Hematopoietic multipotent progenitor cell (in vitro differentiated cells): Measurements from ENCODE around the gene SLC35F5. TPM values are rescaled to one million over a fixed set of nuclear protein-coding genes. Genes with fewer than 3 reads are reported as not detected.
"Not testable (repeated sequence)": the region's sequence is repeated elsewhere in the genome, so short reads cannot be mapped to it uniquely, and the experiment has no call there.

Experiments
- DNase-seq, 3 donors: peaks; one replicate each; pipeline ENCODE4 v3.0.0-alpha.2; 2011 to 2015; ENCODE audit warnings: low read depth in 2 of 3, low spot score in 2 of 3
- total RNA-seq: library from RNA; depleted of rRNA; stranded (reverse); fragments of >200 nt; gene quantifications from one replicate; pipeline ENCODE4 v1.2.3, GENCODE V29; 2012

SLC35F5 gene
- total RNA-seq, 1 donor, result 48.7 TPM

GRCh38 chr2:113757138-113757657, 756 bp upstream of the SLC35F5 start:
- no peak for DNase-seq

DNA sequence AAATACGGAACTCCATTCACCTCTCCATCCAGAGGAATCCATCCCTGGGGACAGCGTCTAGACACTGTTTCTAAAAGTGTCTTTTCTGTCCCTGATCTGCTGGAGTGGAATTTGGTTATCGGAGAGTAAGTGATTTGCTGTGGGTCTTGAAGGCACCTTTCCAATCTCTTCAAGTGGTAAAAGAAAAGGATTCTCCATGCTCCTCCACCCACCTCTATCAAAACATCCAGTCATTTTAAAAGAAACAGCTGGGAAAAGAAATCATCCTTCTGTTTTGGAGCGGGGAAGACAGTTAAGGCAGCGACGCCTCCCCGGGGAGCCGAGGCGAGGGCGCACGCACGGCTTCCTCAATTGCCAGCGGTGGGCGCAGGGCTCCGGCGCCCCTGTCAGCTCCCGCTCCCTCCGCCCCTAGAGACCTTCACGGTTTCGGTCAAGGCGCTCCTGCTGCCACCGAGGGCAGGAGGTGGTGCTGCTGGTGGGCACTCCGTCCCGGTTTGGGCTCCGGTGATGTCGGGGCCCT, 547 bp downstream of the SLC35F5 start:
- peak in 1 of 3 donors; percentile 77 for DNase-seq

- peak in 1 of 3 donors; percentile 16 for DNase-seq
Observed at GRCh38 chr2:113755035-113755834, 1.2 kb downstream of the SLC35F5 start.

- no peak for DNase-seq
Observed at GRCh38 chr2:113754160-113754559, 2.3 kb downstream of the SLC35F5 start.

DNA sequence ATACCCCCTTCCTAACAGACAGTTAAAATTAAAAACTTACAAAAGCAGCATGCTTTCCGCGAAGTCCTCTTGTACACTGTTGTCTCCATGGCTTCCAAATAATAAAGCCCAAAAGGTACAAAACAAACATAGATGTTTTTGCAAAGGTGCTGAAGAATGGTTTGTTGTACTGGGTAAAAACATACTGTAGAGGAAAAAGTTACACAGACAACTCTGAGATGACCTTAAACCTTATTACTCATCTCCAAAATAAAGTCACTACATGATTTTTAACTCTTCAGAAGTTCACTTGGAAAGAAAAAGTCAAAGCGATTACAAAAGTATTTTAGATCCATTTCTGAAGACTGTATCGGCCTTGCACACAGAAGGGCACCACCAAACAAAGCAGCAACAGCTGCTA, 6.1 kb downstream of the SLC35F5 start:
- no peak for DNase-seq

DNA sequence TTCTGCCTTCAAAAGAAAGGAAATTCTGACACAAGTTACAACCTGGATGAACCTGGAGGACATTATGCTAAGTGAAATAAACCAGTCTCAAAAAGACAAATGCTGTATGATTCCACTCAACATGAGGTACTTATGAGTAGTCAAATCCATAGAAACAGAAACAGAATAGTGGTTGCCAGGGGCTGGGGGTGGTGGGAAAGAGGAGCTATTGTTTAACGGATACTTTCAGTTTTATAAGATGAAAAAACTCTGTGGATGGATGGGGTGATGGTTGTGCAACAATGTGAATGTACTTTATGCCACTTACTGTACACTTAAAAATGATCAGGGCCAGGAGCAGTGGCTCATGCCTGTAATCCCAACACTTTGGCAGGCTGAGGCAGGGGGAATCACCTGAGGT, 15.4 kb downstream of the SLC35F5 start:
- no peak for DNase-seq

DNA sequence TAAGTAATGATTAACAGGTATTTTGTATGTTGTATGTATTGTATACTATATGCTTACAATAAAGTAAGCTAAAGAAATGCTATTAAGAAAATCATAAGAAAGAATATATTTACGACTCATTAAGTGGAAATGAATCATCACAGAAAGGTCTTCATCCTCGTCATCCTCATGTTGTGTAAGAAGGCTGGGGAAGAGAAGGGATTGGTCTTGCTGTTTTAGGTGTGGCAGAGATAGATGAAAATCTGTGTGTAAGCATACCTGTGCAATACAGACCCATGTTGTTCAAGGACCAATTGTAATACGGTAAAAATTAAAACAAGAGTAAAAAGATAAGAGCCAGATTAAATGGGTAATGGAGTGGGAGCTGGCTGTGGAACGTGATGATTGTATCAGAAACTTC, 16.6 kb downstream of the SLC35F5 start:
- no peak for DNase-seq

DNA sequence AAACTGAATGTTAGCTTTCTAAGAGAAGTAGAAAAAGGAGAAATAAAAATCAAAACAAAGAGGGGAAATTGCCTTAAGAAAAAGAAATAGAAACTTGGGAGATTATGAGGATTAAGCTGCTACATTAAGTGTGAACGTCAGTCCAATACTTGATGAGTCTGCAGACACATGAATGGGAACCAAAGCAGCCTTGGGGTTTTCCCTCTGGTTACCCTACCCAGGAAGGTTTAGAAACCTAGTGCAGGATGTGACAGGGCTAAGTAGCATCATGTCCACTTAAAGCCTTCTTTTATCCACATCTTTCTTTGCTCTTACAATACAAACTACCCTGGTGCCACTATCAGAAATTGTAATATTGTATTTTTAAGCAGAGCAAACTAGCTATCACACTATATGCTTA, 22.3 kb downstream of the SLC35F5 start:
- no peak for DNase-seq

DNA sequence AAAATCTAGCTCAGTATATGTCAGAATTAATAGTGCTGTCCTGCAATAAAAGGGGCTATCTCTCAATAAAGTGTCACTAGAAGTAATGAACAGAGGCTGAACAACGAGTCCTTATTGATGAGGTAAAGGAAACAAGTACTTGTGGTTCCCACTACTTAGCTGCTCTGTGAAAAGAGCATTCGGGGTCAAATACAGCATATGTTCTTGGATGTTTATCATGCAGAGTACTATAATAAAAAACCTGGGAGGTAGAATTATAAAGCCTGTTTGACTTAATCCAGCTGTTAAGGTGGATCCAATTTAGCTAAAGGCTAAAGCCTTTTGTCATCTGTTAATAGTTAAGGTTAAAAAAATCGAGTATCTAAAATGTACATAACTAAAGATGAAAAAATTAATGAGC, 32.4 kb downstream of the SLC35F5 start:
- DNase-seq, result no peak

DNA sequence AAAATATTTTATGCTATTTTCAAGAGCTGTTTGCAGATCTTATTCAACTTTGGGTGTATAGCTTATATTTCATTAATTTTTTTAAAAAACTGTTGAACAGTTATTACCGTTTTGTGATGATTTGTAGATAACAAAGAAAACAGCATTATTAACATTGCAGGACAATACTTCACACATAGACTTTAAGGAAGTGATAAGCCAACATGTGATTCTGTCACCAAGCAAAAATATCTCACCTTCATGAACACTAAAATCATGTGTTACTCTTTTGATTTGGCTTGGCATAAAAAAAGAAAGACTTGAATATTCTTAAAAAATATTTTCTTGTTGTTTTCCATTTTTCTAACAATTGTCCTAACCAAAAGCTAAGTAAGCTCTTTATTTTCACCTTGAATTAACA, 33.0 kb downstream of the SLC35F5 start:
- DNase-seq, result no peak

GRCh38 chr2:113720167-113720566, 36.3 kb downstream of the SLC35F5 start:
- peak in 2 of 3 donors; percentile 2 to 40 for DNase-seq

- DNase-seq, result no peak
Observed at GRCh38 chr2:113716291-113716690, 40.2 kb downstream of the SLC35F5 start.

DNA sequence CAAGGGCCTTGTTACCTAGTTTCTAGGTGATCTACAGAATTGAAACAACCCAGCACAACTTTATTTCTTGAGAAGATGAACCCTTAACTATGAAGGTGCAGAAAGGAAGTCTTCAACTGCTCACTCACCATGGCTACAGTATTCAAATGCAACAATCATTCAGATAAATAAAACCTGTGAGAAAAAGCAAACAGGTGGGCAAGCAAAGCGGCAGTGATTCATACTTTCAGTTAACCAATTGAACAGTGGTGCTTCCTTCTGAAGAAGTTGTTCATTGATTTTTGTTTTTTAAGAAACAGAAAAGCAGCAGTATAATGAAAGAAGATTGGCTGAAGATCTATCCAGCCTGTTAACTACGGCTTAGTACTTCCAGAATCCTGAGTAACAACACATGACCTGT, 43.5 kb downstream of the SLC35F5 start:
- DNase-seq, result no peak

GRCh38 chr2:113711851-113712250, 44.6 kb downstream of the SLC35F5 start:
- DNase-seq, result no peak

GRCh38 chr2:113709022-113709421, 47.4 kb downstream of the SLC35F5 start:
- no peak for DNase-seq

DNA sequence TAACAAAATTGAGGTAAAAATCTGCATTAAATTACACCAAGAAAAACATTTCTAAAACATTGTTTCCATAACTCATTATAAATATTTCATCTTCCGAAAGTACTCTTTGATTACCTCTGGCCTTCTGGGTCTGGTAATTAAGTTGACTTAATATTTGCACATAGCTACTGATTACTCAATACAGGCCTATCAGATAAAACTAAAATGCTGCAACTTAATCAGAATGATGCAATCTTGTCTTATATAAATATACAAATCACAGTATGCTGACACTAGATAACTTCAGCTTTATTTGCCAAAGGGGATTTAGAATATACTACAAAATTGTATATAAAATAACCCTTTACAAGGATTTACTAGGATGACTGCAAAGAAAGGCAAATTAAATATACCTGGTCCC, 49.3 kb downstream of the SLC35F5 start:
- no peak for DNase-seq

GRCh38 chr2:113705982-113706523, 50.4 kb downstream of the SLC35F5 start:
- no peak for DNase-seq

DNA sequence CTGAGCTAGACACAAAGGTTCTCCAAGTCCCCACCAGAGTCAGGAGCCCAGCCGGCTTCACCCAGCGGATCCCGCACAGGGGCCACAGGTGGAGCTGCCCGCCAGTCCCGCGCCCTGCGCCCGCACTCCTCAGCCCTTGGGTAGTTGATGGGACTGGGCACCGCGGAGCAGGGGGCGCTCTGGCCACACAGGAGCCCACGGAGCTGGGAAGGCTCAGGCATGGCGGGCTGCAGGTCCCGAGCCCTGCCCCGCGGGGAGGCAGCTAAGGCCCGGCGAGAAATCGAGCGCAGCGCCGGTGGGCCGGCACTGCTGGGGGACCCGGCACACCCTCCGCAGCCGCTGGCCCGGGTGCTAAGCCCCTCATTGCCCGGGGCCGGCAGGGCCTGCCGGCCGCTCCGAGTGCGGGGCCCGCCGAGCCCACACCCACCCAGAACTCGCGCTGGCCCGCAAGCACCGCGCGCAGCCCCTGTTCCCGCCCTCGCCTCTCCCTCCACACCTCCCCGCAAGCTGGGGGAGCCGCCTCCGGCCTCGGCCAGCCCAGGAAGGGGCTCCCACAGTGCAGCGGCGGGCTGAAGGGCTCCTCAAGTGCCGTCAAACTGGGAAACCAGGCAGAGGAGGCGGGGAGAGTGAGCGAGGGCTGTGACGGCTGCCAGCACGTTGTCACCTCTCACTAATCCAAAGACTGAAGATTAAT, 52.0 kb downstream of the SLC35F5 start:
- not testable (repeated sequence) for DNase-seq

DNA sequence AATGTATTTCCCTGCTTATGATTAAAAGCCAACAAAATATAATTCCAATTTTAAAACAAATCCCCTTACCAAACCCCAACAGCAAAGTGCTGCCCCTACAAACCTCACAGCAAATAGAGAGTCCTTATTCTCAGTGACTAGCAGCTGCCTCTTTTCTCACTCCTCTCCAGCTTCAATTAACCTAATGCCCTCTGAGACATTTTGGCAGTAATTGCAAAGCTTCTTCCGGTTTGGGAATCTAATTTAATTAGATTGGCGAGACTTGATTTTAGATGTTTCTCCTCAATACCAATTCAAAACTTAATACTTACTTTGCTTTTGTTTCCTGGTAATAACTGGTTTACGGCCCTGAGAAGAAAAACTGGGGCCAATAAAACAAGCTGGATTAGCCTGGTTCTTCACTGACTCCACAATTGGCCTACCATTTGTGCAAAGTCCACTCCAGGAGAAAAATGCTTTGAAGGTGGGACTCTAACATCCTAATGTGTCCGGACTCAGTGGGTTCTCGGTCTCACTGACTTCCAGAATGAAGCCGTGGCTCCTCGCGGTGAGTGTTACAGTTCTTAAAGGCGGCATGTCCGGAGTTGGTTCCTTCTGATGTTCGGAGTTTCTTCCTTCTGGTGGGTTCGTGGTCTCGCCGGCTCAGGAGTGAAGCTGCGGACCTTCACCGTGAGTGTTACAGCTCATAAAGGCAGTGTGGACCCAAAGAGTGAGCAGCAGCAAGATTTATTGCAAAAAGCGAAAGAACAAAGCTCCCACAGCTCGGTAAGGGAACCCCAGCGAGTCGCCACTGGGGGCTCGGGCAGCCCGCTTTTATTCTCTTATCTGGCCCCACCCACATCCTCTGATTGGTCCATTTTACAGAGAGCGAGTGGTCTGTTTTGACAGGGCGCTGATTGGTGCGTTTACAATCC, 52.8 kb downstream of the SLC35F5 start:
- no peak for DNase-seq

DNA sequence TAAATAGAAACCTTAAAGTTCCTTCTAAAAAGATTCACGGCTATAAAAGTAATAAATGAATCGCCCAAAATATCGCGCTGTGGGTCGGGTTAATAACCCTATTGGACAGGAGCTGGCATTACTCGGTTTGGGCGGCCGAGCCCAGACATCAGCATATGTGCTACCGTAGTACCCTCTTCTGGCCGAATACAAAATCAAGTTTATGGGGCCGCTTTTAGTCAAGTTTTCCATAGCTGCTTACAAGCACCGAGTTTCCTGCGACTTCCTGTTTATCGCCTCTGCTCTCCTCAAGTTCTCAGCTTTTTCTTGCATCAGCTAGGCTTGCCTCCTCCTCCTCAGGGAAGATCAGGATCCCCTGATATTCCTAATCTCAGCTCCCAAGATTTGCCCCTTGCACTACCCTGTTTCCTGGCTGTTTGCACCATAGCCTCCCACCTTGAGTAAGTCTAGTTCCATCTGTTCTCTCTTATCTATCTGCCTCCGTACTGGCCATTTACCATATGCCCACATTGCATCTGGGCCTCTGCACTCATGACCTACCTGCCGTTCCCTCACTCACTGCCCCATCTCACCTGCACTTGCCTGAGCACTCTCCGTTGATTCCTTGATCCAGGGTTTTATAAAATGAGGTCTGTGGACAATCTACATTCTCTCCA, 56.1 kb downstream of the SLC35F5 start:
- peak in 2 of 3 donors; percentile 76 to 89 for DNase-seq
